ENCODE data around the gene PPM1M. TPM values are rescaled to one million over a fixed set of nuclear protein-coding genes. Genes with fewer than 3 reads are reported as not detected.

Gene PPM1M, protein sequence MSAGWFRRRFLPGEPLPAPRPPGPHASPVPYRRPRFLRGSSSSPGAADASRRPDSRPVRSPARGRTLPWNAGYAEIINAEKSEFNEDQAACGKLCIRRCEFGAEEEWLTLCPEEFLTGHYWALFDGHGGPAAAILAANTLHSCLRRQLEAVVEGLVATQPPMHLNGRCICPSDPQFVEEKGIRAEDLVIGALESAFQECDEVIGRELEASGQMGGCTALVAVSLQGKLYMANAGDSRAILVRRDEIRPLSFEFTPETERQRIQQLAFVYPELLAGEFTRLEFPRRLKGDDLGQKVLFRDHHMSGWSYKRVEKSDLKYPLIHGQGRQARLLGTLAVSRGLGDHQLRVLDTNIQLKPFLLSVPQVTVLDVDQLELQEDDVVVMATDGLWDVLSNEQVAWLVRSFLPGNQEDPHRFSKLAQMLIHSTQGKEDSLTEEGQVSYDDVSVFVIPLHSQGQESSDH
- total RNA-seq (2014; rRNA removed; shearing (Covaris generic)): 0.43 and 1.4 TPM in 2 replicates

- no peak for DNase-seq (ENCODE audit: low spot score)
- in situ Hi-C loops (cut with HindIII; ENCODE audit: low sequenced_read_pairs): no loop called here
Measured at GRCh38 chr3:52245322-52246263, at the start of gene PPM1M. Gene PPM1M, plus strand, starts transcription at chr3:52245759. Its CDS starts 66 bp downstream, at chr3:52245825.

- no peak for DNase-seq (ENCODE audit: low spot score)
- in situ Hi-C loops (cut with HindIII; ENCODE audit: low sequenced_read_pairs): no loop called here
Measured at GRCh38 chr3:52195823-52196331, 49.7 kb upstream of the PPM1M start.

DNA sequence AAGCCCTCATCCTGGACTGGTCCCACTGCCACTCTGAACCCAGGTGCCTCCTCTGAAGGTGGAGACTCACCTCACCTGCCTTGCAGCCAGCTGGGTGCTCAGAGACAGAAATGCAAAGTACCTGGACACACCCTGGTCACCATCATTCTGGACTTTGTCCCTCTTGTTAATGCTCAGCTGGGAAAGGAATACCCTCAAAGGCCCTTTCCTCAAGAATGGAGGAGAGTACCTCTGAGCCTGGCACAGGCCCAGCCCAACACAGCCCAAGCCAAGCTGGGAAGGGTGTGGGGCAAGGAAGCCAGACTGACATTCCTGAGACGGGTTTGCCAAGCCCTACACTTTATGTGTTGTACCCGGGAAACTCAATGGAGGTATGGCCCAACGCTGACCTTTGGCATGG is 48.6 kb upstream of the PPM1M start:
- DNase-seq (ENCODE audit: low spot score): no peak
- in situ Hi-C loops (cut with HindIII; ENCODE audit: low sequenced_read_pairs): no loop called here

GRCh38 chr3:52197499-52197841 is 48.1 kb upstream of the PPM1M start:
- in situ Hi-C loops (cut with HindIII; ENCODE audit: low sequenced_read_pairs): no loop called here
- no peak for DNase-seq (ENCODE audit: low spot score)

GRCh38 chr3:52197842-52198625 is 47.5 kb upstream of the PPM1M start, which contains the start of gene ALAS1:
Gene ALAS1, plus strand, starts transcription at chr3:52198160. Its CDS starts 1,082 bp downstream, at chr3:52199242.
- peak; percentile 85 for DNase-seq (ENCODE audit: low spot score)
- in situ Hi-C loops (cut with HindIII; ENCODE audit: low sequenced_read_pairs): no loop called here

GRCh38 chr3:52198643-52199608 is 46.6 kb upstream of the PPM1M start:
- no peak for DNase-seq (ENCODE audit: low spot score)
- in situ Hi-C loops (cut with HindIII; ENCODE audit: low sequenced_read_pairs): no loop called here

DNA sequence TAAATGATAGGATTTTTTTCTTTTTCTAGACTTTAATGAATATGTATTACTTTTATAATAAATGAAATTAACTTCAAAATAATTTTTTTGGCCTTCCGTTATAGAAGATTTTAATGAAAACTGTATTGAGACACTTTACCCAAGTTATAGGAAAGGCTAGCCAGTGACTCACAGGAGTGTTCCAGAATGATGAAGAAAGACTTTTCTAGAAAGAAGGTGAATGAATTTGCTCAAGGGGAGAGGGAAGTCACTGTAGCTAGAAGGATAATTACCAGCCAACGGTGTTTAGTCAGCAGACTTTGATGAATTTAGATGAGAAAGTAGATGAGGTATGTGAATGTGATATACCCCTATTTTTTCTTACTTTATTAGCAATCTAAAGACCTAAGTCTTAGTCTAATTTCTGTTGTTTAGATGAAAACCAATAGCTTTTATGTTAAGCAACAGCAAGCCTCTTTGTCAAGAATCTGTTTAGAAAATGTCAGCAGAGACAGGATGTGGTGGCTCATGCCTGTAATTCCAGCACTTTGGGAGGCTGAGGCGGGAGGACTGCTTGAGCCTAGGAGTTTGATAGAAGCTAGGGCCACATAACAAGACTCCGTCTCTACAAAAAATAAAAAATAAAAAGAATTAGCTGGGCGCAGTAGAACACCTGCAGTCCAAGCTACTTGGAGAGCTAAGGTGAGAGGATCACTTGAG is 44.4 kb upstream of the PPM1M start:
- no peak for DNase-seq (ENCODE audit: low spot score)
- in situ Hi-C loops (cut with HindIII; ENCODE audit: low sequenced_read_pairs): no loop called here

DNA sequence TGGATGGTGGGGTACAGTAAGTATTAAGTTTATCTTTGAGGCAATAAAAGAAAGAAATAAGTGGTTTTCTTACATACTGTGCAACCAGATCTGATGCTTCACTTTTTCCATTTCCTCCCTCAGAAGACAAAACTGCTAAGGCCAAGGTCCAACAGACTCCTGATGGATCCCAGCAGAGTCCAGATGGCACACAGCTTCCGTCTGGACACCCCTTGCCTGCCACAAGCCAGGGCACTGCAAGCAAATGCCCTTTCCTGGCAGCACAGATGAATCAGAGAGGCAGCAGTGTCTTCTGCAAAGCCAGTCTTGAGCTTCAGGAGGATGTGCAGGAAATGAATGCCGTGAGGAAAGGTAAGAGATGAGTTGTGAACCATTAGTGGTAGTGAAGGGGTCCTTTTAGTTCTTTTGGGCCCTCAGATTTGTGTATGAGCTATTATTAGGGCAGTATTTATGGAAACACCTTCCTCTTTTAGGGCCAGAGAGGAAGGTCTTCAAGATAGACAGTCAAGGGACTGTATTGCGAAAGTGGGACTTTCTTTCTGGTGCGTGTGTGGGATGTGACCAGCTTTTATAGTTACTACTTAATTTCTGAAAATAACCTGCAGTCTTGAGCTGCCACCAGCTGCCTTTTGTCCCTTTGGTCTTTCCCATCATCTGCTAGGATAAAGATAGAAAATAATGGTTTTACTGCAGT is 43.0 kb upstream of the PPM1M start:
- peak; percentile 98 for DNase-seq (ENCODE audit: low spot score)
- in situ Hi-C loops (cut with HindIII; ENCODE audit: low sequenced_read_pairs): no loop called here

- in situ Hi-C loops (cut with HindIII; ENCODE audit: low sequenced_read_pairs): no loop called here
- no peak for DNase-seq (ENCODE audit: low spot score)
Measured at GRCh38 chr3:52203701-52204100, 41.9 kb upstream of the PPM1M start.

DNA sequence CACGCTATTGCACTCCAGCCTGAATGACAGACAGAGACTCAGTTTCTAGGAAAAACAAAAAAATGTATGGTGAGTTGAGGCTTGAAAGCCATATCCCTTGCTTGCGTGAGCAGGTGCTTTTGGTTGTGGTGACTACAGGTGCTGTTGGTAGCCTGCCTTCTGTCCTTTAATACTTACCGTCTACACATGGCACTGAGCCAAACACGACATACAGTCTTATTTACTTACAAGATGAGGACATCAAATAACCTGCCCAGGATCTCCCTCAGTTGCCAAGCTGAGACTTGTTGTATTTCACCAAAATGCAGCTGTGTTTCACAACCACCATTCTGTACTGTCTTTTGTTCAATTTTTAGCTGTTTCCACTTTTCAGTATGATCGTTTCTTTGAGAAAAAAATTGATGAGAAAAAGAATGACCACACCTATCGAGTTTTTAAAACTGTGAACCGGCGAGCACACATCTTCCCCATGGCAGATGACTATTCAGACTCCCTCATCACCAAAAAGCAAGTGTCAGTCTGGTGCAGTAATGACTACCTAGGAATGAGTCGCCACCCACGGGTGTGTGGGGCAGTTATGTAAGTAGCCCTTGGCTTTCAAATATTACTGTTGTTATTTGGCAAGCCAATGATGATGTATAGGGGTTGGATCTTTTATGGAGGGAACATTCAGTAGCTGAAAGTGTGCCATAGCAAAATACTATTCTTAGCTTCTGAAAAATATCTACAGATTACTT is 41.1 kb upstream of the PPM1M start:
- peak; percentile 60 for DNase-seq (ENCODE audit: low spot score)

DNA sequence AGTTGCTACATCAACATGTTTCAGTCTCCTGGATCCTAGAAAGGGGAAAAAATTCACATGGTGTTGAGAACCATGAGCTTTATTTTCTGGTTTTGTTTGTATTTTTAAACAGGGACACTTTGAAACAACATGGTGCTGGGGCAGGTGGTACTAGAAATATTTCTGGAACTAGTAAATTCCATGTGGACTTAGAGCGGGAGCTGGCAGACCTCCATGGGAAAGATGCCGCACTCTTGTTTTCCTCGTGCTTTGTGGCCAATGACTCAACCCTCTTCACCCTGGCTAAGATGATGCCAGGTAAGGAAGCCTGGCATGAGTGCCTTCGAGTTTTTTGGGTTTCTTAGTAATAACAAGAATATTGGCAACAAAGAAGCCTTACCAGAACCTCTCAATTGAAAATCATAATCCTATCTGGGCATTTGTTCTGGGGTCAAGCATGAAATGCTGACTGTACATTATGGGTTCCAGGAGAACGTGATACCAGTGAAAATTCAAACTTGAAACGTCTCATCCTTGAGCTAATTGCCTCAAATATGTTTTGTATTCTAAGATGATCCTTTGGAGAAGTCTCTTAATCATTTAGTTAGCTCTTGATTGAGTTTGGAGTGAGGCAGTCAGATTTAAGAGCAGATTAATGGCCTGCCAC is 39.7 kb upstream of the PPM1M start:
- in situ Hi-C loops (cut with HindIII; ENCODE audit: low sequenced_read_pairs): no loop called here

More for the DNA sequence above, 41.1 kb upstream of the PPM1M start:
- in situ Hi-C loops (cut with HindIII; ENCODE audit: low sequenced_read_pairs): no loop called here

GRCh38 chr3:52208556-52208955 is 37.0 kb upstream of the PPM1M start:
- in situ Hi-C loops (cut with HindIII; ENCODE audit: low sequenced_read_pairs): no loop called here

More for the DNA sequence above, 39.7 kb upstream of the PPM1M start:
- DNase-seq (ENCODE audit: low spot score): peak; percentile 93

GRCh38 chr3:52210037-52210436 is 35.5 kb upstream of the PPM1M start:
- in situ Hi-C loops (cut with HindIII; ENCODE audit: low sequenced_read_pairs): no loop called here

More at GRCh38 chr3:52208556-52208955, 37.0 kb upstream of the PPM1M start:
- DNase-seq (ENCODE audit: low spot score): no peak

GRCh38 chr3:52210550-52211046 is 35.0 kb upstream of the PPM1M start:
- no peak for DNase-seq (ENCODE audit: low spot score)
- in situ Hi-C loops (cut with HindIII; ENCODE audit: low sequenced_read_pairs): no loop called here

More at GRCh38 chr3:52210037-52210436, 35.5 kb upstream of the PPM1M start:
- no peak for DNase-seq (ENCODE audit: low spot score)

GRCh38 chr3:52211268-52211891 is 34.2 kb upstream of the PPM1M start:
- no peak for DNase-seq (ENCODE audit: low spot score)
- in situ Hi-C loops (cut with HindIII; ENCODE audit: low sequenced_read_pairs): no loop called here

All from G401 (cell line).